LoVo (cell line): ENCODE data around the gene POLR3B.
"Not testable (repeated sequence)": the region's sequence is repeated elsewhere in the genome, so short reads cannot be mapped to it uniquely, and the experiment has no call there.

Experiments
- DNase-seq: peaks from one replicate; pipeline ENCODE4 v3.0.0-alpha.2; 2016; ENCODE audit warnings: low spot score

Gene POLR3B

DNA sequence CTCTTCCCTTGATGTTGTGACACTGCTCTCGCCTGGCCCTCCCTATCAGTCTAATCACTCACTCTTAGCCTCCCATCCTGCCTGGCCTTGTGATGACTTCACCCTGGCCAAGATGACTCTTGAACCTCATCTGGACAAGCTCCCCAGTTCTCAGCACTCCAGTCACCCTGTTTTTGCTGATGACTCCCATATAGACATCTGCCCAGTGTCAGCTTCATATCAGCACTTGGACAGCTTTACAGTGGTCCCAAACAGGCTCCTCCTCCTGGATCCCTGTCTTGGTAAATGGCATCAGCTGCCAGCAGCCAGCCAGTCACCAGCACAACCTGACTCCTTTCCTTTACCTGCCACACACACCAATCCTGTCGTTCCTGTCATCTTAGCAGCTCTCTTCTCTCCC, 104.2 kb downstream of the POLR3B start:
- no peak for DNase-seq

- not testable (repeated sequence) for DNase-seq
Observed at GRCh38 chr12:106465605-106466004, 108.1 kb downstream of the POLR3B start.

GRCh38 chr12:106475662-106476061, 118.1 kb downstream of the POLR3B start:
- not testable (repeated sequence) for DNase-seq

- DNase-seq = not testable (repeated sequence)
Observed at GRCh38 chr12:106477627-106478026, 120.1 kb downstream of the POLR3B start.

GRCh38 chr12:106480251-106480650, 122.7 kb downstream of the POLR3B start:
- no peak for DNase-seq

- DNase-seq = no peak
Observed at GRCh38 chr12:106481246-106481645, 123.7 kb downstream of the POLR3B start.

GRCh38 chr12:106487664-106488063, 130.1 kb downstream of the POLR3B start:
- no peak for DNase-seq

- no peak for DNase-seq
Observed at GRCh38 chr12:106488884-106489283, 131.3 kb downstream of the POLR3B start.

- no peak for DNase-seq
Observed at GRCh38 chr12:106490264-106490663, 132.7 kb downstream of the POLR3B start.

GRCh38 chr12:106492857-106493256, 135.3 kb downstream of the POLR3B start:
- no peak for DNase-seq

DNA sequence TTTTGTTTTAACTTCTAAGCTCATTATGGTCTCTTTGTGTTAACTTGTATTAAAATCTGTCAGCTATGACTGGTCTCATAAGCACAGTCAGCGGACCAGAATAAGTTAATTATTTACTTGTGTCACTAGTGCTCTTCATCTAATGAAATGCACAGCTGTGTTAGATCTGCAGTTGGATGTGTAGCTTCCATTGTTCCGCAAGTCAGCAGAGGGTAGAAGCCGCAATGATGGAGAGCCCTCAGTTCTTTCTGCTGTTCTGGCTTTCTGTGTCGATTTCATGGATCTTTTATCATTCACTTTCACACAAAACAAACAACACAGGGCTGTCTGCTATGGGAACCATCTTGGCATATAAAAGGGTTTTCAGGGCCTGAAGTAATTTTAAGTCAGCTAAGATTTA, 136.0 kb downstream of the POLR3B start:
- no peak for DNase-seq

- no peak for DNase-seq
Observed at GRCh38 chr12:106495354-106495965, 137.9 kb downstream of the POLR3B start.

GRCh38 chr12:106498056-106498455, 140.5 kb downstream of the POLR3B start:
- no peak for DNase-seq

GRCh38 chr12:106499628-106500027, 142.1 kb downstream of the POLR3B start:
- DNase-seq = no peak

GRCh38 chr12:106506691-106507090, 149.1 kb downstream of the POLR3B start:
- no peak for DNase-seq

GRCh38 chr12:106508966-106509365, 151.4 kb downstream of the POLR3B start:
- no peak for DNase-seq

DNA sequence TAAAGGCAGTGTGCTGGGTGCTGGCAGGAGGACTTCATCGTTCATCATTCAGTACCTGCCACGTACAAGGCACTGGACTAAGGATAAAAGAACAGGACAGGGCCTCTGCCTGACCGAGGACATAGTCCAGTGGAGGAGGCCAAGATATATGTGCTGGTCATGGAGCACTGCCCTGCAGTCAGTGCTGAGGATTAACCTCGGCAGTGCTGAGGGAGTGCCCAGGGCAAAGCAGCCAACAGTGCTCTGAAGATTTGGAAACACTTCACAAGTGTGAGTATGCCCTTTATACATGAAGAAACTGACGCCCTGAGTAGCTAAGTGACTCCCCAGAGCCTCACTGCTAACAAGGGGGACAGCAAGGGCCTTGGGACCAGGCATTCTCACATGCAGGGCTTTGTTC, 153.8 kb downstream of the POLR3B start:
- DNase-seq = no peak

- no peak for DNase-seq
Observed at GRCh38 chr12:106517314-106517713, 159.8 kb downstream of the POLR3B start.

DNA sequence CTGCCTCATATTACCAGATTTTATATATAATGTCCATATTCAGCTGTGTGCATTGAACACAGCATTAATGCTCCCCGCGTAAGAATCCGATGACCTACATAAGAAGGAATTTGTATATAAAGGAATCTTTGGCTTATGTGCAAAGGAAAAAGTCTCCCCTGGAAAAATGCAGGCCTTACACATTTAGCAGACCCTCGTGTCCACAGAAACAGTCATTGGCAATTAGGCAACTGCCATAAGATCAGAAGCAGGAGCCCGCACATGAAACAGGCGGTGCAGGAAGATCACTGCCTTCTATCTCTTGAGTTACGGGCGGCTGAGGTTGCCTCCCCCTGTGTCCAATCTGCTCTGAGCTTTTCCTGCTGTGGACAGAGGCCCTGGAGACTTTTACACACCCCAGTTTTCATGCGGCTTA, 162.1 kb downstream of the POLR3B start:
- DNase-seq = no peak

DNA sequence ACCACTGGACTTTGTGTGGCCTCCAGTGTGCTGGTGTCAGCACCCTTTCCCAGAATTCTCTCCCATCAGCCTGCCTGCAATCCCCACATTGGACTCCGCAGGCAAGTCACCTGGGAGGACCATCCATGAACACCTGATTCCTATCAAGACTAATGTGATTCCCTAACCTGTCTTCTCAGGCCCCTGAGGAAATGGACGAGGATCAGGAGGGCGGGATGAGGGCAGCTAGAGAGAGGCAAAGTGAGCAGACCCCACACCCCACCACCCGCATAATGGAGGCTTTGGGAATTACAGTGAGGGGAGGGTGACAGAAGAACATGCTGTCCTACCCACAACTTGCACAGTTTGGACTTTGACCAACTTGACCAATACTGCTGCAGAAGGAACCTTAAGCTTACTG, 164.4 kb downstream of the POLR3B start:
- DNase-seq = no peak

DNA sequence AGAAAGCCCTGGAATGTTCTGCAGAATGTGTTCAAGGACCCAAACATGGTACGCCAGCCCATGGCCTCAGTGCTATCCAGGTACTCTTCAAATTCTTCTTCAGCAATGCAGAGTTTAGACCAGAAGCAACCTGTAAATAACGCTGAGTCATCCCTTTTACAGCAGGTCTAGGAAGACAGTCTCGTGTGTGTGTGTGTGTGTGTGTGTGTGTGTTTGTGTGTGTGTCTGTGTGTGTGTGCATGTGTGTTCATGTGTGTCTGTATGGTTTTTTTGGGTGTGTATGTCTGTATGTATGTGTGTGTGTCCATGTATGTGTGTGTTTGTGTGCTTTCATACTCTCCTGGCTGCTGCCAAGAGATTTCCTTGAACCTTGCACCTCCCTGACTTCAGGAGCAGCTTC, 165.2 kb downstream of the POLR3B start:
- no peak for DNase-seq

GRCh38 chr12:106527356-106527755, 169.8 kb downstream of the POLR3B start:
- DNase-seq = no peak

DNA sequence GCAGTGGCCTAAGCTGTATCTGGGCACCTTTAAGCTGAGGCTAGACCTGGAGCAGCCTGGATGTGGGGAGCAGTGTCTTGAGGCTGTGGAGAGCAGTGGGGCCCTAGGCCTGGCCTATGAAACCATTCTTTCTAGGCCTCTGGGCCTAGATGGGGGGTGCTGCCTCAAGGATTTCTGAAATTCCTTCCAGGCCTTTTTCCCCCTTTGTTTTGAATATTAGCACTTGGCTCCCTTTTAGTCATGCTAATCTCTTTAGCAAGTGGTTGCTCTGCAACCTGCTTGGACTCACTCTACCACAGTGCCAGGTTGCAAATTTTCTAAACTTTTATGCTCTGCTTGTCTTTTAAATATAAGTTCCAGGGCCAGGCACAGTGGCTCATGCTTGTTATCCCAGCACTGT, 183.7 kb downstream of the POLR3B start:
- no peak for DNase-seq

DNA sequence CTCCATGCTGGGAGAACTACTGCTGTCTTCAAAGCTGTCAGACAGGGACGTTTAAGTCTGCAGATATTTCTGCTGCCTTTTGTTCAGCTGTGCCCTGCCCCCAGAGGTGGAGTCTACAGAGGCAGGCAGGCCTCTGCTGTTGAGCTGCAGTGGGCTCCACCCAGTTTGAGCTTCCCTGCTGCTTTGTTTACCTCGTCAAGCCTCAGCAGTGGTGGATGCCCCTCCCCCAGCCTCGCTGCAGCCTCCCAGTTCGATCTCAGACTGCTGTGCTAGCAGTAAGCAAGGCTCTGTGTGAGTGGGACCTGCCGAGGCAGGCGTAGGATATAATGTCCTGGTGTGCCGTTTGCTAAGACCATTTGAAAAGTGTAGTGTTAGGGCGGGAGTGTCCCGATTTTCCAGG, 193.9 kb downstream of the POLR3B start:
- DNase-seq = peak; percentile 41

DNA sequence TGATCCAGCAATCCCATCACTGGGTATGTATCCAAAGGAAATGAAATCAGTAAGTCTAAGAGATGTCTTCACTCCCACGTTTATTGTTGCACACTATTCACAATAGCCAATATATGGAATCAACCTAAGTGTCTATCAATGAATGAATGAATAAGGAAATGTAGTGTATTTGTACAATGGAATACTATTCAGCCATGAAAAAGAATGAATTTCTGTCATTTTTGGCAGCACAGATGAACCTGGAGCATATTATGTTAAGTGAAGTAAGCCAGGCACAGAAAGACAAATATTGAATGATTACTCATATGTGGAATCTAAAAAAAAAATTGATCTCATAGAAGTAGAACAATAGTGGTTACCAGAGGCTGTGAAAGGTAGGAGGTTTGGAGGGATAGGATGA, 194.7 kb downstream of the POLR3B start:
- no peak for DNase-seq
